GM12801 (cell line): ENCODE results near the gene BPIFB2.

Source experiments
- CTCF ChIP-seq: IDR thresholded peaks from one replicate; pipeline ENCODE4 v1.5.1; 2011; ENCODE audit warnings: control low read depth; ENCODE audit not compliant: insufficient read length; ENCODE audit errors: extremely low read depth

BPIFB2 gene

DNA sequence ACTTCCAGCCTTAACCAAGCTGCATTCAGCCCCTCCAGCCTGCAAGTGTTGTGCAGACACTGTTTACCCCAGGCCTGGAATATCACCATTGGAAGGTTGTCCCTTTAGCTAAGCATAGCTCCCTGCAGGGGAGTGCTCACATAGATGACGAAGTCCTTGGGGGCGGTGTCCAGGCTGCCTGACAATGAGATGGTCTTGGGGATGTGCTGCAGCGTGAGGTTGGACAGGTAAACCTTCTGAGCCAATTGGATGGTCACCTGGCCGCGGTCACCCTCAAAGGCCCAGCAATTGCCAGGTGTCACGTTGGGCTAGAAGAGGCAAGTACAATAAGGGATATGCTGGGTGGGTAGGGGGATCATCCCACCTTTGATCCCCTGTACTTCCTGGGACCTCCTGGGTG is 21.9 kb upstream of the BPIFB2 start:
- TF ChIP-seq CTCF: no peak

DNA sequence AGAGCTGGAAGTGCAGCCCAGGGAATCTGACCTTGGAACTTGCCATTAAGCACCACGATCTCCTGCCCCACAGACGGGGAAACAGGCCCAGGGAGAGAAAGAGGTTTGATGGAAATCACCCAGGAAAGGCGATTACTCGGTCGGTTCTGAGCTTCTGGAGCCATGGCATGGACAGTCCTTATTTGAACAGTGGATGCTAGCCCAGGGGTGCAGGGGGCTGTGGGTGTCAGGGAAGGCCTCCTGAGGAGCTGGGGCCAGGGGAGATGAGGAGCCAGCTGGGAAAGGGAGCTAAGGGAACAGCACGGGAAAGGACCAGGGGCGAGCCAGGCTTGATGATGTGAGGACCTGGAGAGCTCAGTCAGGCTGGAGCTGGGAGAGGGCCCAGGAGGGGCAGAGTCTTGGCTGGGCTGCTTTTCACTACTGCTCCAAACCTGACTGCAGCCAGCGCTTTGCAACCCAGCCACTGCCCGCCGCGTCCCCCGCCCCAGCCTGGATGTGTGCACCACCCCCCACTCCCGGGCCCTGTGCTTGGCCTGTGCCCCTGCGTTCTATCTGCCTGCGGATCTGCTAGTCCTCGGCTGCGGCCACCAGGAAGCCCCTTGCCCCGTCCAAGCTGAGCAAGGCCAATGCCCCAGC is 21.1 kb upstream of the BPIFB2 start:
- no peak for TF ChIP-seq CTCF

GRCh38 chr20:32987044-32987825 is 20.3 kb upstream of the BPIFB2 start:
- TF ChIP-seq CTCF: no peak

DNA sequence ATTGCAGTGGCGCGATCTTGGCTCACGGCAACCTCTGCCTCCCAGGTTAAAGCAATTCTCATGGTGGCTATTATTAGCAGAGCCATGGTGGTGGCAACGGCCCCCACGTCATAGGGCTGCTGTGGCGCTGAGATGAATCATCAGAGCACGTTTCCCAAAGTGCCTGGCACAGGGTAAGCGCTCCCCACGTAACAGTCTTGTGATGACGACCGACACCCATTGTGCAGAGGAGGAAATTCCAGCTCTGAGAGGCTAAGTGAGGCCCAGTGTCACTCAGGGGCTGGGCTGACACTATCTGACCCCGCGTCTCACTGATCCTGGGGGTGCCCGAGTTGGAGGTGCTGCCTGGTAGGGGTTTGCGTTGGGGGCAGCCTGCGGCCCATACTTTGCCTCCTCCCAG is 19.5 kb upstream of the BPIFB2 start:
- no peak for TF ChIP-seq CTCF

GRCh38 chr20:32989507-32990283 is 17.8 kb upstream of the BPIFB2 start:
- no peak for TF ChIP-seq CTCF

DNA sequence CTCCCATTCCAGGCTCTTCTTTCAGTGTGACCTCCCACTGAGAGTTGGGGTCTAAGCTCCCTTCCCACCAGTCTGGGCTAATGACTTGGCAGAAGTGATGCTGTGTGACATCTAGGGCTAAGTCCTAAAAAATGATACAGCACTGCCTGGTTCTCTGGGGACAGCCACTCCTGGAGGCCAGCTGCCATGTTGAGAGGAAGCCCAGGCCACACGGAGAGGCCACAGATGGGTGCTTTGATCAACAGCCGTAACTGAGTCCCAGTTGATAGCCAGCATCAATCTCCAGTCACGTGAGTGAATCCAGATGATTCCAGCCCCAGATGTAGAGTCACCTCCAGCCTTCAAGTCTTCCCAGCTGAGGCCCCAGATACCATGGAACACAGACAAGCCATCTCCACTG is 17.1 kb upstream of the BPIFB2 start:
- TF ChIP-seq CTCF: no peak

GRCh38 chr20:32991383-32991782 is 16.1 kb upstream of the BPIFB2 start:
- no peak for TF ChIP-seq CTCF
